Natural killer cell (primary cell): ENCODE data around the gene EDNRB. TPM values are rescaled to one million over a fixed set of nuclear protein-coding genes. Genes with fewer than 3 reads are reported as not detected.

Source experiments
- ATAC-seq, 3 donors: fragments of 150-1000 bp in 2 of 3; fragments of 200-7000 bp in 1 of 3; cut with Tn5 transposase; 1 replicate in 1 of 3; 2 replicates in 2 of 3; pipeline ENCODE4 v1.10.0; 2021; ENCODE audit warnings: mild to moderate bottlenecking in 2 of 3, moderate library complexity in 2 of 3
- DNase-seq, 2 donors: peaks; one replicate each; pipeline versions ENCODE4 v3.0.0 to v3.0.0-alpha.2; 2013 to 2021; ENCODE audit warnings: mixed read lengths in 1 of 2
- H3K27ac ChIP-seq: one replicate; pipeline ENCODE4 v1.5.1; 2013; ENCODE audit warnings: mild to moderate bottlenecking, low read length
- H3K27me3 ChIP-seq: one replicate; pipeline ENCODE4 v1.6.1; 2013; ENCODE audit warnings: low read length; ENCODE audit not compliant: control insufficient read depth, insufficient read depth
- H3K36me3 ChIP-seq: one replicate; pipeline ENCODE4 v1.6.1; 2013; ENCODE audit warnings: low read length; ENCODE audit not compliant: control insufficient read depth, insufficient read depth
- H3K4me1 ChIP-seq: one replicate; pipeline ENCODE4 v1.6.1; 2013; ENCODE audit warnings: low read length; ENCODE audit not compliant: control insufficient read depth, insufficient read depth
- H3K4me3 ChIP-seq: one replicate; pipeline ENCODE4 v1.5.1; 2013; ENCODE audit warnings: low read length
- H3K9me3 ChIP-seq: one replicate; pipeline ENCODE4 v1.6.1; 2013; ENCODE audit warnings: low read length; ENCODE audit not compliant: control insufficient read depth, insufficient read depth
- H3K27ac Mint-ChIP-seq, 2 donors: one replicate each; pipeline ENCODE4 v1.8.0; 2022; ENCODE audit warnings: mild to moderate bottlenecking in 2 of 2, mixed read lengths in 2 of 2, moderate library complexity in 1 of 2
- H3K27me3 Mint-ChIP-seq, 2 donors: one replicate each; pipeline ENCODE4 v1.8.0; 2022; ENCODE audit warnings: low read depth in 2 of 2, mixed read lengths in 2 of 2
- H3K36me3 Mint-ChIP-seq: one replicate; pipeline ENCODE4 v1.8.0; 2022; ENCODE audit warnings: mixed read lengths
- H3K4me1 Mint-ChIP-seq, 2 donors: one replicate each; pipeline ENCODE4 v1.8.0; 2022; ENCODE audit warnings: mixed read lengths in 2 of 2
- H3K4me3 Mint-ChIP-seq: one replicate; pipeline ENCODE4 v1.8.0; 2022; ENCODE audit warnings: mild to moderate bottlenecking, moderate library complexity, mixed read lengths
- H3K9me3 Mint-ChIP-seq, 2 donors: one replicate each; pipeline ENCODE4 v1.8.0; 2022; ENCODE audit warnings: mixed read lengths in 2 of 2
- CTCF ChIP-seq: fragments of 200-600 bp; IDR thresholded peaks from one replicate; pipeline ENCODE4 v1.8.0; 2022; ENCODE audit warnings: antibody characterized with exemption
- WGBS: methylation state at CpG from one replicate; pipeline ENCODE4 v1.1.7; 2013; ENCODE audit warnings: missing lambda C conversion rate; ENCODE audit not compliant: insufficient coverage; 5-methylcytosine and 5-hydroxymethylcytosine counted together
- intact Hi-C: fragments of 100-400 bp; cut with micrococcal nuclease; formaldehyde crosslinking; loops from one replicate; pipeline ENCODE4 v1.14.2; 2022
- total RNA-seq, 4 donors: library from RNA; stranded (reverse); fragments of 120-200 nt in 1 of 4; gene quantifications; one replicate each; pipeline versions ENCODE4 v1.2.3 to v1.2.4, GENCODE V29; 2013 to 2022

Gene EDNRB
- total RNA-seq, 3 donors from 2014 or later (not counting 1 experiment from before 2014, with no cell fraction given): not detected

- ATAC-seq (no peak), DNase-seq (no peak)
- no peak for TF ChIP-seq CTCF
- Histone ChIP-seq H3K36me3 (no peaks in the 10 kb centered on the region), H3K9me3 (no peaks in the 10 kb centered on the region), H3K4me1 (no peaks in the 10 kb centered on the region), H3K27me3 (no peaks in the 10 kb centered on the region), H3K4me3 (no peak overlapping the region), H3K27ac (no peak overlapping the region)
- no peak overlapping the region for H3K27ac Mint-ChIP-seq
- 82% methylated on average over 1 of the region's 1 CpG for WGBS
- H3K36me3 Mint-ChIP-seq: peaks cover 5% of the 10 kb centered on the region
- H3K4me3 Mint-ChIP-seq: no peak overlapping the region
- no peaks in the 10 kb centered on the region for H3K4me1 Mint-ChIP-seq
- H3K9me3 Mint-ChIP-seq: peaks cover 3 to 7% of the 10 kb centered on the region in 2 donors
- intact Hi-C loops: no loop called here
- peaks cover 5 to 9% of the 10 kb centered on the region in 2 donors for H3K27me3 Mint-ChIP-seq
Measured at GRCh38 chr13:77903435-77903834, 15.2 kb downstream of the EDNRB start.

- Mint-ChIP-seq H3K27ac (no peak overlapping the region), H3K9me3 (peaks cover 3 to 7% of the 10 kb centered on the region in 2 donors), H3K4me1 (no peaks in the 10 kb centered on the region), H3K27me3 (peaks cover 5 to 9% of the 10 kb centered on the region in 2 donors), H3K4me3 (no peak overlapping the region), H3K36me3 (peaks cover 5% of the 10 kb centered on the region)
- H3K4me3 ChIP-seq: no peak overlapping the region
- H3K27ac ChIP-seq: no peak overlapping the region
- no peak for DNase-seq
- no peaks in the 10 kb centered on the region for H3K36me3 ChIP-seq
- TF ChIP-seq CTCF: no peak
- H3K9me3 ChIP-seq: no peaks in the 10 kb centered on the region
- no peaks in the 10 kb centered on the region for H3K4me1 ChIP-seq
- H3K27me3 ChIP-seq: no peaks in the 10 kb centered on the region
- intact Hi-C loops: no loop called here
- WGBS: 95% methylated on average over 4 of the region's 4 CpGs
- no peak for ATAC-seq
Measured at GRCh38 chr13:77902319-77902963, 16.2 kb downstream of the EDNRB start.

- DNase-seq (no peak), ATAC-seq (no peak)
- Histone ChIP-seq H3K4me3 (no peak overlapping the region), H3K4me1 (no peaks in the 10 kb centered on the region), H3K36me3 (no peaks in the 10 kb centered on the region), H3K27me3 (no peaks in the 10 kb centered on the region), H3K9me3 (no peaks in the 10 kb centered on the region), H3K27ac (no peak overlapping the region)
- H3K4me1 Mint-ChIP-seq: no peaks in the 10 kb centered on the region
- H3K9me3 Mint-ChIP-seq: peaks cover 3 to 7% of the 10 kb centered on the region in 2 donors
- H3K36me3 Mint-ChIP-seq: peaks cover 5% of the 10 kb centered on the region
- TF ChIP-seq CTCF: no peak
- H3K27ac Mint-ChIP-seq: no peak overlapping the region
- intact Hi-C loops: no loop called here
- no peak overlapping the region for H3K4me3 Mint-ChIP-seq
- peaks cover 5 to 12% of the 10 kb centered on the region in 2 donors for H3K27me3 Mint-ChIP-seq
- 73% methylated on average over 4 of the region's 4 CpGs for WGBS
Measured at GRCh38 chr13:77898097-77898496, 20.5 kb downstream of the EDNRB start.

- DNase-seq: no peak
- Histone ChIP-seq H3K4me1 (no peaks in the 10 kb centered on the region), H3K4me3 (no peak overlapping the region), H3K27me3 (no peaks in the 10 kb centered on the region), H3K9me3 (no peaks in the 10 kb centered on the region), H3K27ac (no peak overlapping the region), H3K36me3 (no peaks in the 10 kb centered on the region)
- no peak overlapping the region for H3K27ac Mint-ChIP-seq
- H3K4me3 Mint-ChIP-seq: no peak overlapping the region
- TF ChIP-seq CTCF: no peak
- no peak for ATAC-seq
- no CpG with 5 or more reads among the region's 2 CpGs for WGBS
- no peaks in the 10 kb centered on the region for H3K4me1 Mint-ChIP-seq
- H3K27me3 Mint-ChIP-seq: peaks cover 0 to 10% of the 10 kb centered on the region in 2 donors
- H3K9me3 Mint-ChIP-seq: peaks cover 0 to 4% of the 10 kb centered on the region in 2 donors
- H3K36me3 Mint-ChIP-seq: no peaks in the 10 kb centered on the region
- intact Hi-C loops: no loop called here
Measured at GRCh38 chr13:77896977-77897376, 21.7 kb downstream of the EDNRB start.
